Panc1 (cell line): ENCODE measurements around the gene AGPAT3. TPM values are rescaled to one million over a fixed set of nuclear protein-coding genes. Genes with fewer than 3 reads are reported as not detected.

Source experiments
- ATAC-seq: fragments of 200-7000 bp; cut with Tn5 transposase; 2 replicates; pipeline ENCODE4 v1.9.1; 2020; ENCODE audit warnings: mild to moderate bottlenecking, moderate library complexity
- BruUV-seq: library from RNA; stranded (reverse); fragments of 400-500 nt; replicated peaks from 2 replicates; lab custom pipeline; 2021; lab: Mats Ljungman, UMichigan
- CTCF ChIA-PET: fragments of 300-600 bp; sonication (Branson Sonifier 250); formaldehyde crosslinking; loops from one replicate; lab custom pipeline; 2022; ENCODE audit warnings: antibody characterized with exemption; lab: Charles Lee
- POLR2A ChIA-PET: fragments of 300-600 bp; sonication (Branson Sonifier 250); formaldehyde crosslinking; loops from one replicate; lab custom pipeline; 2022; ENCODE audit warnings: antibody characterized with exemption; lab: Charles Lee
- DNase-seq: peaks from one replicate; pipeline ENCODE4 v3.0.0-alpha.2; 2010; ENCODE audit warnings: low read depth, low spot score
- H3K27ac ChIP-seq: 2 replicates; pipeline ENCODE4 v1.5.1; 2011; ENCODE audit warnings: mild to moderate bottlenecking, low read length, inconsistent platforms
- H3K27me3 ChIP-seq: fragments of 200-500 bp; sonication (Bioruptor generic); 2 replicates; pipeline ENCODE4 v1.6.0; 2014; ENCODE audit warnings: low read length, inconsistent platforms; ENCODE audit not compliant: control insufficient read depth, insufficient read depth
- H3K36me3 ChIP-seq: fragments of 200-500 bp; sonication (Bioruptor generic); 2 replicates; pipeline ENCODE4 v1.5.1; 2014; ENCODE audit warnings: inconsistent platforms, mild to moderate bottlenecking, low read length, moderate library complexity; ENCODE audit not compliant: control insufficient read depth, insufficient read depth
- H3K4me1 ChIP-seq: 2 replicates; pipeline ENCODE4 v1.5.1; 2011; ENCODE audit warnings: inconsistent platforms, mild to moderate bottlenecking, low read length, moderate library complexity; ENCODE audit not compliant: control insufficient read depth, insufficient read depth
- H3K4me3 ChIP-seq, 2 experiments: 2 replicates each; pipeline ENCODE4 v1.5.1; 2011 to 2012; ENCODE audit warnings: low read depth in 2 of 2, low read length in 2 of 2, mild to moderate bottlenecking in 2 of 2, inconsistent platforms in 1 of 2, moderate library complexity in 1 of 2
- H3K9me3 ChIP-seq: fragments of 200-500 bp; sonication (Bioruptor generic); 2 replicates; pipeline ENCODE4 v1.5.1; 2014; ENCODE audit warnings: low read depth, mild to moderate bottlenecking, inconsistent platforms, low read length, moderate library complexity; ENCODE audit not compliant: control insufficient read depth, insufficient read depth
- POLR2AphosphoS5 ChIP-seq: IDR thresholded peaks from 2 replicates; pipeline ENCODE4 v1.6.1; 2012; ENCODE audit warnings: mild to moderate bottlenecking, low read depth, low read length, moderate library complexity
- SIN3A ChIP-seq: IDR thresholded peaks from 2 replicates; pipeline ENCODE4 v1.6.1; 2012; ENCODE audit warnings: low read depth, mild to moderate bottlenecking, low read length, moderate library complexity, borderline replicate concordance; ENCODE audit not compliant: insufficient read depth
- TCF7L2 ChIP-seq: IDR thresholded peaks from 2 replicates; pipeline ENCODE4 v1.6.1; 2011; ENCODE audit warnings: mild to moderate bottlenecking, low read depth, low read length, inconsistent platforms
- in situ Hi-C: cut with HindIII; loops from 2 replicates; pipeline ENCODE4 v1.10.0; 2016; ENCODE audit warnings: low sequenced_read_pairs, low pct_unique_long_range_greater_than_20kb
- intact Hi-C: fragments of 100-400 bp; cut with micrococcal nuclease; formaldehyde crosslinking; loops from one replicate; pipeline ENCODE4 v1.10.0; 2022; ENCODE audit not compliant: unreplicated experiment
- total RNA-seq: library from RNA; stranded (reverse); gene quantifications from one replicate; pipeline ENCODE4 v1.2.1, GENCODE V29; 2021; ENCODE audit not compliant: unreplicated experiment
- TF ChIP-seq, protein P1 (sequence below): fragments of 450-650 bp; IDR thresholded peaks from 2 replicates; pipeline ENCODE4 v1.5.1; 2017; ENCODE audit warnings: mild to moderate bottlenecking
- TF ChIP-seq, protein P2 (sequence below), 2 experiments: IDR thresholded peaks; 2 replicates each; pipeline ENCODE4 v1.6.1; 2011 to 2012; ENCODE audit warnings: low read depth in 2 of 2, control low read depth in 1 of 2, low read length in 1 of 2, mild to moderate bottlenecking in 1 of 2, moderate library complexity in 1 of 2; ENCODE audit not compliant: insufficient read depth in 1 of 2

The AGPAT3 gene
- total RNA-seq, 1 experiment from 2014 or later: 40.1 TPM

DNA sequence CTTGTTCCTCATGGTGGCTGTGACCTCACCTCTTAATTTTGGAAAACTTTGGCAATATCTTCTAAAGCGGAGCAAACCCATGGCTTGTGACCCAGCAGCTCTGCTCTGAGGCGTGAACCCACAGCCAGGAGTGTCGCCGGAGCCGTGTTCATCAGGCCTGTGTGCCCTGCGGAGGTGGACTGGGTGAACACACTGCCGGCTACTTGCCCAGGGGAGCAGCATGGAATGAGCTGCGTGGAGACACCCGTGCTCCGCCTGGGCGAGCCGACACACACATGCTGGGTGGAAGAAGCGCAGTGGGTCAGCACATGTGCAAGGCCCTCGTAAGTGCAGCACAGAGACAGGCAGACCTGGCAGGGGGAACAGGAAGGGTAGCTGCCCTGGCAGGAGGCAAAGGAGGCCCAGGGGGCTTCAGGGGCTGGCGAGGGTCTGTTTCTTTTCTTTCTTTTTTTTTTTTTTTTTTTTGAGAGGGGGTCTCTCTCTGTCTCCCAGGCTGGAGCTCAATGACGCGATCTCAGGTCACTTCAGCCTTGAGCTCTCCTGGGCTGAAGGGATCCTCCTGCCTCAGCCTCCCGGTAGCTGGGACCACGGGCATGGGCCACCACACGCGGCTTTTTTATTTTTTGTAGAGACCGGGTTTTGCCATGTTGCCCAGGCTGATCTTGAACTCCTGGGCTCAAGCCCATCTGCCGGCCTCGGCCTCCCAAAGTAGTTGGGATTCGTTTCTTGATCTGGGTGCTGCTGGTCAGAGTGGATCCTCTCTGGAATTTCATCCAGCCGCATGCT is 41.8 kb downstream of the AGPAT3 start:
- DNase-seq: no peak
- Histone ChIP-seq H3K36me3 (no peaks in the 10 kb centered on the region), H3K27me3 (no peaks in the 10 kb centered on the region), H3K4me3 (no peak overlapping the region), H3K27ac (no peak overlapping the region), H3K4me1 (no peaks in the 10 kb centered on the region), H3K9me3 (no peaks in the 10 kb centered on the region)
- in situ Hi-C loops (loop anchor here (5.0 kb wide), 1 partner anchor 39 kb away; the partner anchor contains the start of gene AGPAT3), intact Hi-C loops (no loop called here)
- TF ChIP-seq SIN3A (no peak), POLR2AphosphoS5 (no peak), TCF7L2 (no peak)
- TF ChIP-seq, protein P1, sequence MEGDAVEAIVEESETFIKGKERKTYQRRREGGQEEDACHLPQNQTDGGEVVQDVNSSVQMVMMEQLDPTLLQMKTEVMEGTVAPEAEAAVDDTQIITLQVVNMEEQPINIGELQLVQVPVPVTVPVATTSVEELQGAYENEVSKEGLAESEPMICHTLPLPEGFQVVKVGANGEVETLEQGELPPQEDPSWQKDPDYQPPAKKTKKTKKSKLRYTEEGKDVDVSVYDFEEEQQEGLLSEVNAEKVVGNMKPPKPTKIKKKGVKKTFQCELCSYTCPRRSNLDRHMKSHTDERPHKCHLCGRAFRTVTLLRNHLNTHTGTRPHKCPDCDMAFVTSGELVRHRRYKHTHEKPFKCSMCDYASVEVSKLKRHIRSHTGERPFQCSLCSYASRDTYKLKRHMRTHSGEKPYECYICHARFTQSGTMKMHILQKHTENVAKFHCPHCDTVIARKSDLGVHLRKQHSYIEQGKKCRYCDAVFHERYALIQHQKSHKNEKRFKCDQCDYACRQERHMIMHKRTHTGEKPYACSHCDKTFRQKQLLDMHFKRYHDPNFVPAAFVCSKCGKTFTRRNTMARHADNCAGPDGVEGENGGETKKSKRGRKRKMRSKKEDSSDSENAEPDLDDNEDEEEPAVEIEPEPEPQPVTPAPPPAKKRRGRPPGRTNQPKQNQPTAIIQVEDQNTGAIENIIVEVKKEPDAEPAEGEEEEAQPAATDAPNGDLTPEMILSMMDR: no peak
- TF ChIP-seq, protein P2, sequence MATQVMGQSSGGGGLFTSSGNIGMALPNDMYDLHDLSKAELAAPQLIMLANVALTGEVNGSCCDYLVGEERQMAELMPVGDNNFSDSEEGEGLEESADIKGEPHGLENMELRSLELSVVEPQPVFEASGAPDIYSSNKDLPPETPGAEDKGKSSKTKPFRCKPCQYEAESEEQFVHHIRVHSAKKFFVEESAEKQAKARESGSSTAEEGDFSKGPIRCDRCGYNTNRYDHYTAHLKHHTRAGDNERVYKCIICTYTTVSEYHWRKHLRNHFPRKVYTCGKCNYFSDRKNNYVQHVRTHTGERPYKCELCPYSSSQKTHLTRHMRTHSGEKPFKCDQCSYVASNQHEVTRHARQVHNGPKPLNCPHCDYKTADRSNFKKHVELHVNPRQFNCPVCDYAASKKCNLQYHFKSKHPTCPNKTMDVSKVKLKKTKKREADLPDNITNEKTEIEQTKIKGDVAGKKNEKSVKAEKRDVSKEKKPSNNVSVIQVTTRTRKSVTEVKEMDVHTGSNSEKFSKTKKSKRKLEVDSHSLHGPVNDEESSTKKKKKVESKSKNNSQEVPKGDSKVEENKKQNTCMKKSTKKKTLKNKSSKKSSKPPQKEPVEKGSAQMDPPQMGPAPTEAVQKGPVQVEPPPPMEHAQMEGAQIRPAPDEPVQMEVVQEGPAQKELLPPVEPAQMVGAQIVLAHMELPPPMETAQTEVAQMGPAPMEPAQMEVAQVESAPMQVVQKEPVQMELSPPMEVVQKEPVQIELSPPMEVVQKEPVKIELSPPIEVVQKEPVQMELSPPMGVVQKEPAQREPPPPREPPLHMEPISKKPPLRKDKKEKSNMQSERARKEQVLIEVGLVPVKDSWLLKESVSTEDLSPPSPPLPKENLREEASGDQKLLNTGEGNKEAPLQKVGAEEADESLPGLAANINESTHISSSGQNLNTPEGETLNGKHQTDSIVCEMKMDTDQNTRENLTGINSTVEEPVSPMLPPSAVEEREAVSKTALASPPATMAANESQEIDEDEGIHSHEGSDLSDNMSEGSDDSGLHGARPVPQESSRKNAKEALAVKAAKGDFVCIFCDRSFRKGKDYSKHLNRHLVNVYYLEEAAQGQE (IDR thresholded peaks at IDR 0.05; ENCODE audit: insufficient read depth in 1 of 2, low read depth in 2 of 2, low read length in 1 of 2): no peak
- ChIA-PET CTCF (no interaction called here), POLR2A (no interaction called here)
- no TSS peak for BruUV-seq
- ATAC-seq: no peak

DNA sequence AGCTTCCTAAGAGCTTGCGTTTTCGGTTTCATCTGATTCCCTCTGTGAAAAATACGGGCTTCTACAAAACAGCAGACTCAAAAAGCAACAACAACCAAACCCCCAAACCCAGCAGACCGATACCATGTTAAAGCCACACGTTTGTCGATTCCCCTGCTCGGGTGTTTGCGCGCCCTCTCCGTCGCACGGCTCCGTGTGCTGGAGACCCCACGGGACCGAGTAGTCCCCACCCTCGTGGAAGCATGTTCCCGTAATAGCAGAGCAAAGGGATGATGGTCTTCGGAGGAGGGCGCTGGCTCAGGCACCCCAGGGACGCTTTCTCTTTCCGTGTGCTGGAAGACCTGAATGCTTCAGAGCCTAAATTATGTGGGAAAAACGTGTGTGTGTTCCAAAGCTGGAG is 42.7 kb downstream of the AGPAT3 start:
- BruUV-seq: no TSS peak
- no peaks in the 10 kb centered on the region for H3K27me3 ChIP-seq
- DNase-seq (no peak), ATAC-seq (no peak)
- in situ Hi-C loops (loop anchor here (5.0 kb wide), 1 partner anchor 40 kb away; the partner anchor contains the start of gene AGPAT3), intact Hi-C loops (no loop called here)
- TF ChIP-seq SIN3A: no peak
- TF ChIP-seq, protein P2 (IDR thresholded peaks at IDR 0.05; ENCODE audit: insufficient read depth in 1 of 2, low read depth in 2 of 2, low read length in 1 of 2): no peak
- no peak for TF ChIP-seq POLR2AphosphoS5
- TF ChIP-seq, protein P1: no peak
- TF ChIP-seq TCF7L2: no peak
- ChIA-PET CTCF (no interaction called here), POLR2A (no interaction called here)
- no peak overlapping the region for H3K27ac ChIP-seq
- H3K36me3 ChIP-seq: no peaks in the 10 kb centered on the region
- H3K9me3 ChIP-seq: no peaks in the 10 kb centered on the region
- no peaks in the 10 kb centered on the region for H3K4me1 ChIP-seq
- H3K4me3 ChIP-seq: no peak overlapping the region
